ENCODE results near the gene TSPAN31. TPM values are rescaled to one million over a fixed set of nuclear protein-coding genes. Genes with fewer than 3 reads are reported as not detected.
"Not testable (repeated sequence)": the region's sequence is repeated elsewhere in the genome, so short reads cannot be mapped to it uniquely, and the experiment has no call there.

TSPAN31 gene
- total and polyA plus RNA-seq, 12 donors, result 25.3 to 115 (median 55.9) TPM

- Histone ChIP-seq H3K4me3 (no peak overlapping the region), H3K27me3 (no peaks in the 10 kb centered on the region), H3K27ac (no peak overlapping the region), H3K9me3 (replicated peaks in 1 of 3) (no peaks in the 10 kb centered on the region), H3K36me3 (replicated peaks in 1 of 2) (peaks cover 0 to 37% of the 10 kb centered on the region in 2 donors), H3K4me1 (replicated peaks in 1 of 2) (no peaks in the 10 kb centered on the region)
- WGBS, 4 donors, result 91 to 94% (median 93%) methylated on average over 3 of the region's 3 CpGs
- TF ChIP-seq CTCF (IDR thresholded peaks at IDR 0.05) (no peak), POLR2A (IDR thresholded peaks at IDR 0.05) (no peak)
- intact Hi-C loops (cut with DNase I), result no loop called here
- peak in 1 of 7 donors; percentile 15 for DNase-seq
Observed at GRCh38 chr12:57712701-57713100, 32.1 kb upstream of the TSPAN31 start.

- H3K27me3 ChIP-seq, result no peaks in the 10 kb centered on the region
- WGBS, 4 donors, result 86 to 100% (median 91%) methylated on average over 2 to 5 of the region's 5 CpGs
- no peak overlapping the region for H3K27ac ChIP-seq
- H3K9me3 ChIP-seq (replicated peaks in 1 of 3), result no peaks in the 10 kb centered on the region
- H3K4me3 ChIP-seq, result no peak overlapping the region
- intact Hi-C loops (cut with DNase I), result no loop called here
- no peaks in the 10 kb centered on the region for H3K4me1 ChIP-seq (replicated peaks in 1 of 2)
- DNase-seq, result peak in 1 of 7 donors; percentile 25
- TF ChIP-seq CTCF (IDR thresholded peaks at IDR 0.05), result no peak
- TF ChIP-seq POLR2A (IDR thresholded peaks at IDR 0.05), result no peak
- H3K36me3 ChIP-seq (replicated peaks in 1 of 2), result peaks cover 0 to 38% of the 10 kb centered on the region in 2 donors
Observed at GRCh38 chr12:57713209-57713608, 31.6 kb upstream of the TSPAN31 start.

- H3K9me3 ChIP-seq (replicated peaks in 1 of 3); H3K4me1 ChIP-seq (replicated peaks in 1 of 2); H3K27ac ChIP-seq; H3K27me3 ChIP-seq; H3K4me3 ChIP-seq; intact Hi-C loops (cut with DNase I): not testable (repeated sequence)
- DNase-seq, result peak in 1 of 7 donors; percentile 18
- peaks cover 0 to 58% of the 10 kb centered on the region in 2 donors for H3K36me3 ChIP-seq (replicated peaks in 1 of 2)
- WGBS, 4 donors, result 84 to 95% (median 91%) methylated on average over 6 of the region's 6 CpGs
Observed at GRCh38 chr12:57715036-57715748, 29.6 kb upstream of the TSPAN31 start.

- DNase-seq, result peak in 1 of 7 donors; percentile 28
- Histone ChIP-seq H3K36me3 (replicated peaks in 1 of 2) (peaks cover 0 to 64% of the 10 kb centered on the region in 2 donors), H3K4me1 (replicated peaks in 1 of 2) (no peaks in the 10 kb centered on the region), H3K27me3 (no peaks in the 10 kb centered on the region), H3K9me3 (replicated peaks in 1 of 3) (no peaks in the 10 kb centered on the region), H3K4me3 (no peak overlapping the region), H3K27ac (no peak overlapping the region)
- intact Hi-C loops (cut with DNase I), result no loop called here
- TF ChIP-seq POLR2A (IDR thresholded peaks at IDR 0.05) (no peak), CTCF (IDR thresholded peaks at IDR 0.05) (no peak)
- 93 to 96% (median 95%) methylated on average over 12 of the region's 12 CpGs for WGBS, 4 donors
Observed at GRCh38 chr12:57715786-57716185, 29.1 kb upstream of the TSPAN31 start.

GRCh38 chr12:57716305-57716704 is 28.5 kb upstream of the TSPAN31 start:
- H3K27me3 ChIP-seq, result no peaks in the 10 kb centered on the region
- H3K4me1 ChIP-seq (replicated peaks in 1 of 2), result no peaks in the 10 kb centered on the region
- H3K36me3 ChIP-seq (replicated peaks in 1 of 2), result peaks cover 0 to 69% of the 10 kb centered on the region in 2 donors
- H3K9me3 ChIP-seq (replicated peaks in 1 of 3), result no peaks in the 10 kb centered on the region
- WGBS, 4 donors, result 91 to 97% (median 93%) methylated on average over 4 of the region's 4 CpGs
- H3K27ac ChIP-seq, result no peak overlapping the region
- intact Hi-C loops (cut with DNase I), result no loop called here
- peak in 1 of 7 donors; percentile 33 for DNase-seq
- no peak overlapping the region for H3K4me3 ChIP-seq
- TF ChIP-seq CTCF (IDR thresholded peaks at IDR 0.05) (no peak), POLR2A (IDR thresholded peaks at IDR 0.05) (no peak)
